Globus pallidus (tissue), 1 donor: ENCODE data around the gene MSMB.
A peak's percentile ranks its signal among the peaks of the same experiment; 100 is the strongest.

Experiments
- DNase-seq: peaks from one replicate; pipeline ENCODE4 v3.0.0-alpha.2; 2015; ENCODE audit warnings: low spot score

The MSMB gene

GRCh38 chr10:46033602-46034011 lies 12.5 kb downstream of the MSMB start:
- no peak for DNase-seq

DNA sequence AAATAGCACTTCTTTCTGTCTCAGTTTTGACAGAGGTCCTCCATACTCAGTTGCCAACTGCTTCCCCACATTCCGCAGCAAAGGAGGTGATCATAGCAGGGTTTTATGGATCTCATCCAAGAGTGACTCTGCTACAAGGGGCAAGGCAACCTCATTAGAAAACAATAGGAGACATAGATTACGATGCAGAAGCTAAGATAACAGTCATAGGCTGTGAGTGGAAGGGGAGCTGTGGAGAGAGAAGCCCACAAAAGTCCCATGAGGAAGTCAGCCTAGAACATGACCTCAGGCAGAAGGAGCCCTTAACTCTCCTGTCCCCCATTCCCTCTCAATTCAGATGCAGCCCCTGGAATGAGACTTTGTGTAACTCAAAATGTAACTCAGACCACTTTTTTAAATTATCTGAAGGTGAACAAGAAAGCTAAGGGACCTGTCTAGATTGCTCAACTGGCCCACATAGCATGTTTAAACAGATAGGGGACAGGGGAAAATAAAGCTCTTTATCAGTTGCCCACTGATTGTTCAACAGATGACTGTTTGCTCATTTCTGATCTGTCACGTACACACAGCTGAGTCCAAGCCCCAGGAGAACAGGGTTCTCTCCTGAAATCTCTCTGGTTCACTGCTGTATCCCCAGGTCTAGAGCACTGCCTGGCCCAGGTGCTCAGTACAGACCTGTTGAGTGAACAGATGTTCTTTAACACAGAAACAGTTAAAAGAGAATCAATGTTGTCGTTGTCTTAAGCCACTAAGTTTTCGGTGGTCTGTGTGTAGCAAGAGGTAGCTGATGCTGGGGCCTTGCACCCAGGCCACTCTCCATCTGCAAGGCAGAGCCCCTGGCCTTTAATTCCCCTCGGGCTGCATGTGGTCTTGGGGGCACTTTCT lies 14.2 kb downstream of the MSMB start:
- DNase-seq, result no peak

DNA sequence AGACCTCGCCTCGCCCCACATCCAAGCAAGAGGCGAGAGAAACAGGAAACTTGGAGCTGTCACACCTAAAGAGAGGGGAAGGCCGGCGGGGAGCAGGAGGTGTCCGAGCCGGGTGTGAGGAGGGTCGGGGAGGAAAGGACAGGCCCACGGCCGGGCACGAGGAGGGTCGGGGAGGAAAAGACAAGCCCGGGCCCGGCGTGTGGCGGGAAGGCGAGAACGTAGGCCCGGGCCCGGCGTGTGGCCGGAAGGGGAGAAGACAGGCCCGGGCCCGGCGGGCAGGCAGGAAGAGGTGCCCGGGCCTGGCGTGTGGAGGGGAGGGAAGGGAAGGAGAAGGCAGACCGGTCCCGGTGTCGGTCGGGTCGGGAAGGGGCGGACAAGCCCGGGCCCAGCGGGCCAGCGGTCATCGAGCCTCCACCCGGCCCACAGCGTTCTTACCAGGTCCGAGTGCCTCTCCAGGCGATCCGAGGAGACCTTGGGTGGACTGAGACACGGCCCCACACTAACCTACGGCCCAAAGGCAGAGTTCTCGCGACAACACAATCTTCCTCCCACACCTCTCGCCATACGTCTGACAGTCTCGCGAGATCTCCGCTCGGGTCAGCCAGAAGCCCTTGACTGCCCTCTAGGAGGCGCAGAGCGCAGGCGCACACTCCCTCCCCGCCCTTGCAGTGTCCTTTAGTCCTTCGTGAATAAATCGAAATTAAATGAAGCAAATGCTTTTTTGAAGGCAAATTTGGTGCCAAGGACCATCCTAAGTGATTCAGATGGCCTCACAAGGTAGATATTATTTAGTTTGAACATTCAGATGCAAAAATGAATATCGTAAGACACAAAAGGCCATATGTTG lies 15.8 kb downstream of the MSMB start, which contains the start of gene NCOA4:
Gene NCOA4, minus strand, starts transcription at position 533 of the 847 bp plus-strand sequence. CDS start 13,943 bp downstream, outside the sequence.
- peak; percentile 95 for DNase-seq

DNA sequence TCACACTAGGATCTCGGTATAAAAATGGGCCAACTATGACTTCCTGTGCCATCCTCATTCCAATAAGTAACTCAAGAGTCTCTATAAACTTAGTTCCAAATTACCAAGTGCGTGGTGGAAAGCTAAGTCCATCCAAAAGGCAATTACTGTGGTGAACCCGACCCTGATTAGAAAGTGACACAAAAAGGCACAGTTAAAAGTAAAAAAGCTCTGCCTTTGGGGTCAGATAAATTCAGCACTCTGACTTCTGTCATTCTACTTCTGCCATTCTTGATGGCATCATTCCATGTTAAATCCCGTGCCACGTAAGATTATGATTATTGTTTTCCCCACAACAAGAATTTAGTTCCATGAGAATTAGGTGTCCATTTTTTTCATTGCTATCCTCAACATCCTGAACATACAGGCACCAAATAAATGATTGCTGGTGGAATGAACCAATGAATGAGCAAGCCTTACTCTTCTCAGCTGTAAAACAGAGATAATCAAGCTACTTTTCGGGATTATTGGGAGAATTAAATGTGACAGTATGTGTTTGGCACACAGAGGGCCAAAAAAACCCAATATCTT lies 16.5 kb downstream of the MSMB start:
- DNase-seq, result no peak

DNA sequence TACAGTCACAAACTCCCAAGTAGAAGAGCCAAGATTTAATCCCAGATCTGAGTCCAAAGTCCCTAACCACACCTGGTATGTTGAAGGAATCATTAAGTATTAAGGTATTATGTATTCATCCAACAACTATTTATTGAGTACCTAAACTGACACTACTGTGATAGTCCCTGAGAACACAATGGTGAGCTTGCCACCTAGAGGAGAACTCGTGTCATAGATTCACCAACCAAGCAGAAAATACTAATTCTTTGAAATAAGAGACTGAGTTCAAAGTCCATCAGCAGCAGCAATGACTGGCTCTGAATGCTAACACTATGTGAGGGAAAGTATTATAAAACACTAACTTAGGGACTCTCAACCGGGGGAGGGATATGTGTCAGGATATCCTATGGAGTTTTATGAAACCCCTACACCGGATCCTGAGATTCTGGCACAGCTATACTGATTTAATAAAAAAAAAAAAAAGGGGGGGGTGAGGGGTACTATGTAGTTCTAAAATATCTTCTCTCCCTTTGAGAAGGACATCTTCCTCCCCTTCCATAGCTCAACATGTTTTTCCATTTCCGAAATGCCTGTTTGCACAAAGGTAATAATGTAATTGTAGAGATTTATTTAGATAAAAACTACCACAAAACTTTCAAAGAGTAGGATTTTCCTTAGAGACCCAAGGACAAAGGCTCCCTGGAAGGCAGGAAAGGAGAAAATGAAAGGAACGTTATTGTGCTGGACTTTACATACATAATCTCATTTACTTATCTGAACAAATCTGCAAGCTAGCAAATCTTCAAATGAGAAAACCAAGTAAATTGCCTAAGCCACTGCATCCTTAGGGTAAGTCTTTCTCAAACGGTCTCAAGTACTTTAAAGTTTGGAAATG lies 17.2 kb downstream of the MSMB start:
- peak; percentile 28 for DNase-seq

DNA sequence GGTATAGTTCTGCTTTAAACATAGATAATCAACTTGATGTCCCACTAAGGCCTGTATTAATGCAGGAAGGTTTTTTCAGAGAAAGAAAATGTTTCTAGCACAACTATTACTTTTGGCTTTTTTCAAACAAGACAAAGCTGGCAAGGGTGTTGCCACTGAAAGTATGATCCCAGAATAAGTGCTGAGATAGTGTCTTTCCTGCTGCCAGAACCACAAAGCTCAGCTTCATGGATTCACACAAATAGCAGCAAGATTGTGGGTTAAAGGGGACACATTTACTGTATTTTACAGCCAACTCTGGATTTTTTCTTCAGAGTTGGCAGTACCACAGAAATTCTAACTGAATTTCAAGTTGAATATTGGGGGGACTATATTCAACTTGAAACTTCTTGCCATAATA lies 20.0 kb downstream of the MSMB start:
- DNase-seq, result no peak

- no peak for DNase-seq
Measured at GRCh38 chr10:46025406-46025805, 20.7 kb downstream of the MSMB start.

- DNase-seq, result no peak
Measured at GRCh38 chr10:46024948-46025347, 21.1 kb downstream of the MSMB start.

- peak; percentile 92 for DNase-seq
Measured at GRCh38 chr10:46022978-46023702, 22.9 kb downstream of the MSMB start.

DNA sequence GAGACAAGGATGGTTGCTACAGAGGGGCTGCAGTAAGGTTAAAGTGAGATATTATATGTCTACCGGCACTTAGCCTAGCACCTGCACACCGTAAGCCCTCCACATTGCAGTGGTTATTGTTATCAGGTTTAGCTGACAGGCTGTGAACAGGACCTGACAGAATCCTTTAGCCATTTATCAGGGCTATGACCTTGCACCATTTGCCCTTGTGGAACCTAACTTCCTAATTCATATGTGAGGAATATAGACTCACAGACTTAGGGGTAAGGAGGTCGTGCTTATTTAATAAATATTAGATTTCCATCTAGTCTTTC lies 25.8 kb downstream of the MSMB start:
- no peak for DNase-seq

DNA sequence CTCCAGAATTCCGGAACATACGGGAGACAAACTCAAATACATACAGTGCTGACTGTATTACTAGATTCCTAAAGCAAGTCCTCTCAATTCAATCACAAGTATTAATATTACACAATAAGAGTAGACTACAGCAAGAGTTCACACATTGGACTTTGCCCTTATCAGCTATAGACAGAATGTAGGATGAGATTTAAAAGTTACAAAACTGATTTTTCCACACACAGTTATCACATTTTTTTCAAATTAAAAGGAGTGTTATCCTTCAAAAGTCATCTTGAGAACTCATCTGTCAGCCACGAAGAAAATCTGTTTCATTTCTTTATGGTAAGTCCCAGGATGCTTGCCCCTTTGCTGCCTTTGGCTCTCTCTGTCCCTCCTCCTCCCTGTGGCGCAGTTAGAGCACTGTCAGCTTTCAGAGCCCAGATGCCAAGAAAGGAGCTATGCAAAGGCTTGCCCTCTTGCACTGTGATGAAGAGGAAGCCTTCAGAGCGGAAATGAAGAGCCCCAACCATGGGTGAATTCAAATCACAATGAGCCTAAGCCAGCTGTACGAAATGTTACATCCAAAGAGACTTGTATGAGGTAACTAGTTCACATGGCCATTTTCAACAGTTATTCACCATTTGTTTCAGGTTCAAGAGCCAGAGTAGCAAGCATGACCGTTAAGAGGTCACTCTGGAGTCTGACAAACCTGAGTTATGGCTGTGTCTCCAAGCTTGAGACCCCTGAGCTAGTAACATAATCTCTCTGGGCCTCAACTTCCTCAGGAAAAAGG lies 26.3 kb downstream of the MSMB start:
- peak; percentile 51 for DNase-seq

- DNase-seq, result no peak
Measured at GRCh38 chr10:46019177-46019528, 26.9 kb downstream of the MSMB start.

- peak; percentile 27 for DNase-seq
Measured at GRCh38 chr10:46018453-46019176, 27.5 kb downstream of the MSMB start.

DNA sequence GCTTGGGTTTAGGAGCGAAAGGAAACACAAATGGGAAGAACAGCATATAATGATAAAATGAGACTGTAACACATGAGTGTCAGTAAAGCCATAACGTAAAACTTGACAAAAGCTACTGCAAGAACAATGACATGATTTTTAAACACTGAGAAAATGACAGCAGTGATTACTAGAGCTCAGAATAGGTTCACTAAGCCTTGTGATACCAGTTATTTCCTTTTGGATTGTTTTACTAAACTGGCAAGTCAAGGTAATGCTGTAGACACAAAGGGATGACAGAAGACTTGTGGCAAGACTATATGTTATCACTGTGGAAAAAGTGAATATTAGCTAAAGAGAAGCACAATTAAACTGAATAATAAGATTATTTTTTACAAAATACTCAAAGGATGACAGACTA lies 28.3 kb downstream of the MSMB start:
- DNase-seq, result no peak

- no peak for DNase-seq
Measured at GRCh38 chr10:46016811-46017210, 29.3 kb downstream of the MSMB start.

- no peak for DNase-seq
Measured at GRCh38 chr10:46016190-46016589, 29.9 kb downstream of the MSMB start.

- DNase-seq, result no peak
Measured at GRCh38 chr10:46014683-46015405, 31.2 kb downstream of the MSMB start.

- no peak for DNase-seq
Measured at GRCh38 chr10:46014206-46014605, 31.9 kb downstream of the MSMB start.

GRCh38 chr10:46012746-46013145 lies 33.3 kb downstream of the MSMB start:
- DNase-seq, result no peak
